RPMI8226 (cell line): ENCODE measurements around the gene ARFGAP3.

Experiments used
- DNase-seq: peaks from one replicate; pipeline ENCODE4 v3.0.0-alpha.2; 2015

ARFGAP3 gene

DNA sequence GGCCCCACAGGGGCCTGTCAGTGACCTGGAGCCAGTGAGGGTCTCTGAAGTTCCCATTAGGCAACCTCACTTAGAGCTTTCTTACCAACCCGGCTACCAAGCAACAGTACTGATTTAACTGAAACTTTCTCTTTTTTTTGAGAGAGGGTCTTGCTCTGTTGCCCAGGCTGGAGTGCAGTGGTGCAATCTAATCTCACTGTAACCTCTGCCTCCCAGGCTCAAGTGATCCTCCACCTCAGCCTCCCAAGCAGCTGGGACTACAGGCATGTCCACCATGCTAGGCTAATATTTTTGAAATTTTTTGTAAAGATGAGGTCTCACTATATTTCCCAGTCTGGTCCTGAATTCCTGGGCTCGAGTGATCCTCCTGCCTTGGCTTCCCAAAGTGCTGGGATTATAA lies 42.5 kb downstream of the ARFGAP3 start:
- DNase-seq, result no peak

DNA sequence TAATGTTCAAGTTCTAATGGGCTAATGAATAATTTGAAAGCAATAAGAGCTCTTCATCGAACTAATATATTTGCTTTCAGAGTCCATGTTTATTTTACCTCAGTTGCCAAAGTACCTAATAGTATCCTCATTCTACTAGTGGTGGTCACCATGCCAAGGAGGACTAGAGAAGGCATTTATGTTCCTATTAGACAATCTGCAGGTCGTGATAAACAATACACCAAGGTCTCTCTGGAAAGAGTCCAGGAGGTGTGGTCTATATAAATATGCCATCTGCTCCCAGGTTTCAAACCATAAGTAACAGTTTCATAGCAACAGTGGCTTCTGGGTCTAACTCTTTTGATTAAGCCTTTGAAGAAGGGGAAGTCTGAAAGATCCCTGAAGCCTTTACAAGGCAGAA lies 42.9 kb downstream of the ARFGAP3 start:
- peak; percentile 67 for DNase-seq

DNA sequence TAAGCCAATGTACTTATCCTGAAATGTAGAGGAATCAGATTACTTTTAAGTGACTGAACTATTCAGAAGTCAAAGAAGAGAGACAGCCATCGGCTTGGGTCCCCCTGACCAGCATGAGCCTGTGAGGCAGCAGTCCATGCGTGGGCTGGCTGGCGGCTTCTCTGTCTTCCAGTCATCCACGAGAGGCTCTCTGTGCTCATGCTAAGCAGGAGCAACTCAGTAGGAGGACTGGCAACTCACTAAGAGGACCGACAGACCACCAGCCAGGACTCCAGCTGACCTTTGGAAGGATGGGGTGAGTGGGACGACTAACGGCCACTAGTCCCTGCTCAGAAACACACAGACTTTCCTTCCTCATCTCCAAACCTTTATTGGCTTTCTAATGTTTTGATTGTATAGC lies 43.6 kb downstream of the ARFGAP3 start:
- DNase-seq, result no peak

DNA sequence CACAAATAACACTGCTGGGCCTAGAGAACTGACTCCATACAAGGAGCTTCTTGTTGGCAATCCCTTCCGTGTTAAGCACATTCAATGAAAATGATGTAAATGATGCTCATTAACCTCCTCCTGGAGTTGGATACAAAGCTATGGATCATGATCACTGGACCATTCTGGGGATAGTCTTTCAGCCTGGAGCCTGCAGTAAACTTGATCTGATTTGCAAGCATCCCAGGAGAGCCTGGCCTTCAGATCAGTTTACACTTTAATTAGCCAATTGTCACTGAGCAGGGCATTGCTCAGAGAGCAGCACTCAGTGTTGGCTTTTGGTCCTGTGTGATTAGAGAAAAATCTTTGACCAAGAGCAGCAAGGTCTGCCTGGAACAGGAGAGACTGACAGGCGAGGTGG lies 45.6 kb downstream of the ARFGAP3 start:
- no peak for DNase-seq

DNA sequence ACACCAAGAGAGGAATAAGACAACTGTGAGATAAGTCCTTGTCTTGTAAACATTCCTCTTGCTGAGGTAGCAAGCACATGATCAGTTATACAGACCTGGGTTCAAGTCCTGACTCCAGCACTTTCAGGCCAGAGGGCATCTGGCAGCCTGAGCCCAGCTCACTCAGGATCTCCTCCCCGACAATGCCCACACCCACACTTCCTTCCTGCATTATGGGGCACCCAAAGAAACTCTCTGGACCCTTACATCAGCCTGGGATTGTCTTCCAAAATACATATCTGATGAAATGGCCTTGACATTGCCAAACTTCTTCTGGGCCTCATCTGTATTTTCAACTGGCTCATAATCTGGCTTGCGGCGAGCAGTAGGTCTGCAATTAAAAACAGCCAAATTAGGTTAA lies 48.6 kb downstream of the ARFGAP3 start:
- DNase-seq, result no peak

DNA sequence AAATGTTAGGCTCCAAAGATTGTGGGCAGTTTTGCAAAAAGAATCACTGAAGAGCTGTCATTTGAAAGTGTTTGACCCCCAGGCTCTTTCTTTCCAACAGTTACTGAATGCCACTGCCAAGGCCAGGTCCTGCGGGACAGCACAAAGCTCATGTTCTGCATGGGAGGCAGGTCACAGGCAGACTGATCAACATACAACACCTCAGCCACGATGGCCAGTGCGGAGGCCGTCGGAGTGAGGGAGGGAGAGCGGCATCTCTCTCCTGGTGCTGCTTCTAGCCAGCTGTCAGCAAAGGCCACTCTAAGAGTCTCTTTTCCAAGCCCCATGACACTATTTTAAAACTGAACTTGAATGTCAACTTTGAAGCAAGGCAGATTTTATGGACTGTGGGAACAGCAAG lies 49.9 kb downstream of the ARFGAP3 start:
- no peak for DNase-seq

- DNase-seq, result no peak
Observed at GRCh38 chr22:42805998-42806830, 50.9 kb downstream of the ARFGAP3 start.

DNA sequence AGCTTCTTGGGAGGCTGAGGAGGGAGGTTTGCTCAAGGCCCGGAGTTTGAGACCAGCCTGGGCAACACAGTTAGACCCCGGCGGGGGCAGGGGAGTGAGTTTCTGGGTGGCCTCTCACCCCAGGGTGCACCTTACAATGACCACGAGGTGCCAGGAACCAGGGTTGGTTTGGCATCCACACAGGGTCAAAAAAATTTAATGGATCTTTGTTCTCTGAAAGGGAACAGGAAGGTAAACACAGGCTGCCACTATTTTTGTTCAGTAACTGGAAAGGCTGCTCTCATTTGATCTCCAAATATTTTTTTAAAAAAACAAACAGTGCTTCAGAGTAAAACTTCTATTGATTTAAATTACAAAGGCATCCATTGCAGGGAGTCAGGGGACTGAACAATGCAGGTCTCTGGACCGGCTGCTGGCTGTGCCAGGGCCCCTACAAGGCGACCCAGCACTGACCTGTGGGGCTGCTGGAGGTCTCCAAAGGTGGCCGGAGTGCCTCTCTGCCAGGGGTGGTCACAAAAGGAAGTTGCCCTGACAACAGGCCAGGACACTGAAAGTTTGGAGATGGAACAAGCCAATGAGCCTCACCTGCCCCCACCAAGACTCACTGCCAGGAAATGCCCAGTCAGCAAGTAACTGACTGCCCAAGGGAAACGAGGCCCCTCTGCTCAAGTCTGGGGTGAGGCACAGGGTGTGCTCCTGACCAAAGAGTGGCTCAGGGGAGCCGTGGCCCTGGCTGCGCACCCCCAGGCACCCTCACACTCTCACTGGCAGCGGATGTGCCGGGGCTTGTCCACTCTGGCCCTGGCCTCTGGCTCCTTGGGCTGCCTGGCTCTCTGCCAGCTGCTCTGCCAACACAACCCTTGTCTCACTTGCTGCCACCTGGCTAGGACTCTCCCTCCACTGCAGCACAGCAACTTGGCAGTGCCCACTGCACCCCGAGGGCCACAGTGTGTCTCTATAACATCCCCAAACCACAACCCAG lies 51.8 kb downstream of the ARFGAP3 start:
- DNase-seq, result peak; percentile 27

- DNase-seq, result no peak
Observed at GRCh38 chr22:42803389-42803788, 53.7 kb downstream of the ARFGAP3 start.

- no peak for DNase-seq
Observed at GRCh38 chr22:42801252-42802080, 55.6 kb downstream of the ARFGAP3 start.

- no peak for DNase-seq
Observed at GRCh38 chr22:42800451-42801251, 56.4 kb downstream of the ARFGAP3 start.

- DNase-seq, result no peak
Observed at GRCh38 chr22:42799461-42800405, 57.3 kb downstream of the ARFGAP3 start.

DNA sequence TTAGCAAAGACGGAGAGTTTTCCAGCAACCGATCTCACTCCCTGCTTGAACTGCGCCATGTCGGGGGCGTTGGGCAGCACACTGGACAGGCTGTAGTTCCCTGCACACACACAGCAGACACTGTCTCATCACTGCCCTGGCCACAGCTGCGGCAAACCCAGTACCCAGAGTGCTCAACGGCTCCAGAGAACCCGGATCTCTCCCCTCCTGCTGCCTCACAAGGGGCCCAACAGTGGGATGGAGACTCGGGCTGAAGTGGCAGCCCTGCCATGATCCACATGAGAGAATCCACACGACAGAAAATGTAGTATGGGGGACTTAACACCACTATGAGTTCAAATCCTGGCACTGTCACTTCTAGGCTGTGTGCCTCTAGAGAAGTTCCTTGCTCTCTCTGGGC lies 58.0 kb downstream of the ARFGAP3 start:
- no peak for DNase-seq

GRCh38 chr22:42797011-42797410 lies 60.1 kb downstream of the ARFGAP3 start:
- no peak for DNase-seq

GRCh38 chr22:42796081-42796480 lies 61.0 kb downstream of the ARFGAP3 start:
- no peak for DNase-seq

DNA sequence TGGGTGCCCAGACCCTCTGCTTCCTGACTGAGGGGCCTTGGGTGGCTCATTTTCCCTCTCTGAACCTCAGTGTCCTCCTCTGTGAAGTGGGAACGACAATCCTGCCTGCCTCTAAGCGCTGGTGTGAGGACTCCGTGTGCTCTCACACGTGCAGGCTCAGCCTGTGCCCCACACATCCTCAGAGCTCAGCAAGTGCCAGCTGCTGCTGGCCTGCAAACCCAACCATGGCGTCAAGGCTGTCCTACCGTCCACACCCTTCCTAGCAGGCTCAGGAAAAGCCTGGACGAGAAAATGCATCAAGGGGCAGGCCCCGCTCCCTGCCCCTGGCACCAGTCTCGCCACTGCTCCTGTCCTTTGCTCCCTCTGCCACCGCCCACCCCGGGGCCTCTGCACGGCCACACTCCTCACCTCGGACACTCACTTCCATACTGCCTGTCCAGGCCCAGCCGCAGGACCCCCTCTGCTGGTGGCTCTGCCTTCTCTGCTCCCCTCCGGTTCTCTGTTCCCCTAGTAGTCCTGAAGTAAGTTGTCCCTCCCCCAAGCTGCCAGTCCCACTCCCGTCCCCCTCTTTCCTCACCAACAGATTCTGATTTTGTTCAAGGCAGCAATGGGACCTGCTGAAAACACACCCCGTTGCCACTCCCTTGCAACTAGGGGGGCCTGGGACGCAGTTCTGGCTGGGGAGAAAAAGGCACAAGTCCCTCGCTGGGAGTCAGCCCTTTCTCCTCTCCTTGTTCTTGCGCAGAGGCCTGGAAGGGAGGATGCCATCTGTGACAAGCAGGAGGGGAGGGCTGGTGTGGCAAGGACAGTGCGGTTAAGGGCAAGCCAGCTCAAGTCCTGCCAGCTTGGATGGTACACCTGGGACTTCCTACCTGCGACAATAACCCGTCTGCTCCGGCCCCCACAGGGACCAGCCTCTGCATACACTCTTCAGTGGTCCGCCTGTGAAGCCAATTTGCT lies 62.2 kb downstream of the ARFGAP3 start:
- DNase-seq, result no peak

GRCh38 chr22:42793848-42794405 lies 63.1 kb downstream of the ARFGAP3 start:
- no peak for DNase-seq

GRCh38 chr22:42792909-42793847 lies 63.9 kb downstream of the ARFGAP3 start:
- no peak for DNase-seq
